SK-N-MC (cell line): ENCODE results near the gene RGL3.
"Not testable (repeated sequence)": the region's sequence is repeated elsewhere in the genome, so short reads cannot be mapped to it uniquely, and the experiment has no call there.

ENCODE experiments used
- DNase-seq: peaks from one replicate; pipeline ENCODE4 v3.0.0-alpha.2; 2011; ENCODE audit warnings: low read depth, low spot score
- H3K27ac ChIP-seq: fragments of 200-600 bp; sonication (generic); 2 replicates; pipeline ENCODE4 v1.5.1; 2016; ENCODE audit warnings: mixed run types
- H3K36me3 ChIP-seq: fragments of 200-600 bp; sonication (generic); 2 replicates; pipeline ENCODE4 v1.6.1; 2017; ENCODE audit warnings: antibody characterized with exemption, low read length, mixed read lengths; ENCODE audit not compliant: insufficient read depth
- H3K4me3 ChIP-seq: fragments of 200-600 bp; sonication (generic); 2 replicates; pipeline ENCODE4 v1.5.1; 2016
- H3K9ac ChIP-seq: fragments of 200-600 bp; sonication (generic); 2 replicates; pipeline ENCODE4 v1.8.0; 2017; ENCODE audit warnings: mixed run types, mixed read lengths; ENCODE audit not compliant: insufficient read length
- H3K9me3 ChIP-seq: fragments of 200-600 bp; sonication (generic); 2 replicates; pipeline ENCODE4 v1.6.1; 2017; ENCODE audit warnings: low read depth, mild to moderate bottlenecking, antibody characterized with exemption, low read length, moderate library complexity, mixed read lengths
- EZH2 ChIP-seq: fragments of 200-600 bp; sonication (generic); IDR thresholded peaks from one replicate; pipeline ENCODE4 v1.6.1; 2017; ENCODE audit warnings: antibody characterized with exemption
- FOXP2 ChIP-seq: optimal IDR thresholded peaks from 2 replicates; pipeline ENCODE3; 2011; ENCODE audit warnings: mild to moderate bottlenecking, moderate library complexity; ENCODE audit not compliant: insufficient read depth; ENCODE audit errors: extremely low read length, control extremely low read depth
- POLR2AphosphoS5 ChIP-seq: IDR thresholded peaks from 2 replicates; pipeline ENCODE4 v1.6.1; 2012; ENCODE audit warnings: mild to moderate bottlenecking, low read depth, low read length, borderline replicate concordance

The RGL3 gene, protein sequence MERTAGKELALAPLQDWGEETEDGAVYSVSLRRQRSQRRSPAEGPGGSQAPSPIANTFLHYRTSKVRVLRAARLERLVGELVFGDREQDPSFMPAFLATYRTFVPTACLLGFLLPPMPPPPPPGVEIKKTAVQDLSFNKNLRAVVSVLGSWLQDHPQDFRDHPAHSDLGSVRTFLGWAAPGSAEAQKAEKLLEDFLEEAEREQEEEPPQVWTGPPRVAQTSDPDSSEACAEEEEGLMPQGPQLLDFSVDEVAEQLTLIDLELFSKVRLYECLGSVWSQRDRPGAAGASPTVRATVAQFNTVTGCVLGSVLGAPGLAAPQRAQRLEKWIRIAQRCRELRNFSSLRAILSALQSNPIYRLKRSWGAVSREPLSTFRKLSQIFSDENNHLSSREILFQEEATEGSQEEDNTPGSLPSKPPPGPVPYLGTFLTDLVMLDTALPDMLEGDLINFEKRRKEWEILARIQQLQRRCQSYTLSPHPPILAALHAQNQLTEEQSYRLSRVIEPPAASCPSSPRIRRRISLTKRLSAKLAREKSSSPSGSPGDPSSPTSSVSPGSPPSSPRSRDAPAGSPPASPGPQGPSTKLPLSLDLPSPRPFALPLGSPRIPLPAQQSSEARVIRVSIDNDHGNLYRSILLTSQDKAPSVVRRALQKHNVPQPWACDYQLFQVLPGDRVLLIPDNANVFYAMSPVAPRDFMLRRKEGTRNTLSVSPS

GRCh38 chr19:11418549-11419506 lies at the start of gene RGL3:
TSS of gene RGL3 (minus strand) at chr19:11419314. CDS start at chr19:11419278, 36 bp downstream.
- H3K36me3 ChIP-seq, result no peaks in the 10 kb centered on the region
- H3K9me3 ChIP-seq, result no peaks in the 10 kb centered on the region
- no peak within 1 kb of the TSS for H3K4me3 ChIP-seq
- H3K27ac ChIP-seq, result no peak within 1 kb of the TSS
- TF ChIP-seq FOXP2 (no peak), POLR2AphosphoS5 (no peak), EZH2 (no peak)
- DNase-seq, result no peak
- H3K9ac ChIP-seq, result no peak within 1 kb of the TSS

DNA sequence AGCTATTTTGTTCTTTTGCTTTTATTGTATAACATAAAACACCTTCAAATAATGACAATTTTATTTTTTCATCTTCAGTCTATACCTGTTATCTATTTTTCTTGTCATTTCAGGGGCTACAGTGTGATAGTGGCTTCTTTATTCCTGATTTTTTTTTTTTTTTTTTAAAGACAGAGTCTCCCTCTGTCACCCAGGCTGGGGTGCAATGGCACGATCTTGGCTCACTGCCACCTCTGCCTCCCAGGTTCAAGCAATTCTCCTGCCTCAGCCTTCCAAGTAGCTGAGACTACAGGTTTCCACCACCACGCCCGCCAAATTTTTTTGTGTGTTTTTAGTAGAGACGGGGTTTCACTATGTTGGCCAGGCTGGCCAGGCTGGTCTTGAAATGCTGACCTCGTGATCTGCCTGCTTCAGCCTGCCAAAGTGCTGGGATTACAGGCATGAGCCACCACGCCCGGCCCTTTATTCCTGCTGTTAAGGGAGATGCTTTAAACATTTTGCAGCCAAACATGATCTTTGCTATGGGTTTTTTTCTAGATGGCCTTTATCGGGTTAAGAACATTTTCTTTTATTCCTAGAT lies 49.2 kb upstream of the RGL3 start:
- H3K27ac ChIP-seq, H3K9me3 ChIP-seq, H3K4me3 ChIP-seq, H3K9ac ChIP-seq, DNase-seq, H3K36me3 ChIP-seq: not testable (repeated sequence)

GRCh38 chr19:11465600-11465999 lies 46.5 kb upstream of the RGL3 start:
- Histone ChIP-seq H3K9ac (no peak overlapping the region), H3K36me3 (no peaks in the 10 kb centered on the region), H3K27ac (no peak overlapping the region), H3K4me3 (no peak overlapping the region), H3K9me3 (no peaks in the 10 kb centered on the region)
- TF ChIP-seq EZH2 (no peak), POLR2AphosphoS5 (no peak), FOXP2 (no peak)
- DNase-seq, result no peak

DNA sequence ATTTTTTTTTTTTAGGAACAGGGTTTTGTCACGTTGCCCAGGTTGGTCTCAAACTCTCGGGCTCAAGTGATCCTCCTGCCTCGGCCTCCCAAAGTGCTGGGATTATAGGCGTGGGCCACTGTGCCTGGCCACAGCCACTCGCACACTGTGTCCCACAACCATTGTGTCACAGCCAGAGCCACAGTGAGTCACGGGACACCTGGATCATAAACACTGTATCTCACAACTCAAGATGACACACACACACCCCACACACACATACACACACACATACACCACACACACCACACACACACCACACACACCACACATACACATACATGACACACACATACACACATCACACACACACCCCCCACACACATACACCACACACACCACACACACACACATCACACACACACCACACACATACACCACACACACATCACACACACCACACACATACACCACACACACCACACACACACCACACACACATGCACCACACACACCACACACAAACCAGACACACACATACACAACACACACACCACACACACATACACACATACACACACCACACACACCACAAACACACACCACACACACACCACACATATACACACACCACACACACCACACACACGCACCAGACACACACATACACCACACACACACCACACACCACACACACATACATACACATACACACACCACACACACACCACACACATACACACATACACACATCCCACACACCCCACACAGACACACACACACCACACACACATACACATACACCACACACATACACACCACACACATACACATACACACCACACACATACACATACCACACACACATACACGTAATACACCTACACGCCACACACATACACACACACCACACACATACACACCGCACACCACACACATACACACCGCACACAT lies 45.5 kb upstream of the RGL3 start:
- H3K9me3 ChIP-seq, result no peaks in the 10 kb centered on the region
- no peak overlapping the region for H3K4me3 ChIP-seq
- no peak overlapping the region for H3K27ac ChIP-seq
- no peak overlapping the region for H3K9ac ChIP-seq
- TF ChIP-seq FOXP2, result no peak
- no peak for TF ChIP-seq POLR2AphosphoS5
- TF ChIP-seq EZH2, result no peak
- no peak for DNase-seq
- no peaks in the 10 kb centered on the region for H3K36me3 ChIP-seq

- H3K27ac ChIP-seq, result no peak overlapping the region
- DNase-seq, result no peak
- H3K36me3 ChIP-seq, result no peaks in the 10 kb centered on the region
- H3K9ac ChIP-seq, result no peak overlapping the region
- no peak for TF ChIP-seq EZH2
- no peak for TF ChIP-seq FOXP2
- no peak for TF ChIP-seq POLR2AphosphoS5
- no peak overlapping the region for H3K4me3 ChIP-seq
- no peaks in the 10 kb centered on the region for H3K9me3 ChIP-seq
Measured at GRCh38 chr19:11463391-11463790, 44.3 kb upstream of the RGL3 start.

DNA sequence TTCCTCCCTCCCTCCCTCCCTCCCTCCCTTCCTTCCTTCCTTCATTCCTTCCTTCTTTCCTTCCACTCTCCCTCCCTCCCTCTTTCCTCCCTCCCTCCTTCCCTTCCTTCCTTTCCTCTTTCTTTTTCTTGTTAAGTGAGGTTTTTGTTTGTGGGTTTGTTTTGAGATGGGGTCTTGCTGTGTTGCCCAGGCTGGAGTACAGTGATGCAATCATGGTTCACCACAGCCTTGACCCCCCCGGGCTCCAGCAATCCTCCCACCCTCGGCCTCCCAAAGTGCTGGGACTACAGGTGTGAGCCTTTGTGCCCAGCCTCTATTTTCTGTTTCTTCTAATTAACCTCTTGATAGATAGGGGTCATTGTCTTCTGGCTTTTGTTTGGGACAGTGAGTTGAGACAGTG lies 42.3 kb upstream of the RGL3 start:
- DNase-seq, result no peak
- Histone ChIP-seq H3K27ac (no peak overlapping the region), H3K36me3 (no peaks in the 10 kb centered on the region), H3K9ac (no peak overlapping the region), H3K4me3 (no peak overlapping the region), H3K9me3 (no peaks in the 10 kb centered on the region)
- no peak for TF ChIP-seq EZH2
- no peak for TF ChIP-seq POLR2AphosphoS5
- no peak for TF ChIP-seq FOXP2

- Histone ChIP-seq H3K27ac (no peak overlapping the region), H3K9ac (no peak overlapping the region), H3K4me3 (no peak overlapping the region), H3K36me3 (no peaks in the 10 kb centered on the region), H3K9me3 (no peaks in the 10 kb centered on the region)
- TF ChIP-seq EZH2, result no peak
- TF ChIP-seq POLR2AphosphoS5, result no peak
- TF ChIP-seq FOXP2, result no peak
- no peak for DNase-seq
Measured at GRCh38 chr19:11460207-11460606, 41.1 kb upstream of the RGL3 start.

DNA sequence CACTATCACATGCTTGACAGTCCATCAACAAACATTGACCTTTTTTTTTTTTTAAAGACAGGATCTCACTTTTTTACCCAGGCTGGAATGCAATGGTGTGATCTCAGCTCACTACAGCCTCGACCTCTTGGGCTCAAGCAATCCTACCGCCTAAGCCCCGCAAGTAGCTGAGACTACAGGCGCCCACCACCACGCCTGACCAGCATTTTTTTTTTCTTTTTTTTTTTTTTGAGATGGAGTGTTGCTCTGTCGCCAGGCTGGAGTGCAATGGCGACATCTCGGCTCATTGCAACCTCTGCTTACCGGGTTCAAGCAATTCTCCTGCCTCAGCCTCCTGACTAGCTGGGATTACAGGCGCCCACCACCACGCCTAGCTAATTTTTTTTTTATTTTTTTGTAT lies 39.8 kb upstream of the RGL3 start:
- DNase-seq, H3K27ac ChIP-seq, H3K9ac ChIP-seq, H3K9me3 ChIP-seq, H3K4me3 ChIP-seq, H3K36me3 ChIP-seq: not testable (repeated sequence)
